Activated CD4-positive, alpha-beta T cell treated with anti-CD3 and anti-CD28 coated beads for 36 hours (primary cell): ENCODE results near the gene TRIM67. TPM values are rescaled to one million over a fixed set of nuclear protein-coding genes. Genes with fewer than 3 reads are reported as not detected.

Experiments
- ATAC-seq: fragments of 200-7000 bp; cut with Tn5 transposase; one replicate; pipeline ENCODE4 v1.10.0; 2021; ENCODE audit warnings: mild to moderate bottlenecking, moderate library complexity
- CTCF ChIA-PET: fragments of 350-600 bp; sonication (Branson Sonifier 250); formaldehyde crosslinking; loops from one replicate; lab custom pipeline; 2021; ENCODE audit warnings: antibody characterized with exemption; lab: Charles Lee
- POLR2A ChIA-PET: fragments of 350-600 bp; sonication (Branson Sonifier 250); formaldehyde crosslinking; loops from one replicate; lab custom pipeline; 2021; ENCODE audit warnings: antibody characterized with exemption, inconsistent platforms; lab: Charles Lee
- DNase-seq: peaks from one replicate; pipeline ENCODE4 v3.0.0-alpha.2; 2020
- H3K27ac Mint-ChIP-seq: one replicate; pipeline ENCODE4 v1.8.0; 2021; ENCODE audit warnings: mixed read lengths
- H3K27me3 Mint-ChIP-seq: one replicate; pipeline ENCODE4 v1.8.0; 2021; ENCODE audit warnings: mixed read lengths
- H3K36me3 Mint-ChIP-seq: one replicate; pipeline ENCODE4 v1.8.0; 2021; ENCODE audit warnings: low read depth, mixed read lengths
- H3K4me1 Mint-ChIP-seq: one replicate; pipeline ENCODE4 v1.8.0; 2021; ENCODE audit warnings: mixed read lengths
- H3K4me3 Mint-ChIP-seq: one replicate; pipeline ENCODE4 v1.8.0; 2021; ENCODE audit warnings: mild to moderate bottlenecking, moderate library complexity, mixed read lengths
- H3K9me3 Mint-ChIP-seq: one replicate; pipeline ENCODE4 v1.8.0; 2021; ENCODE audit warnings: low read depth, mixed read lengths
- intact Hi-C, 2 experiments: fragments of 100-400 bp; cut with DNase I in 1 of 2; cut with micrococcal nuclease in 1 of 2; formaldehyde crosslinking; loops; one replicate each; pipeline versions ENCODE4 v1.14.2 to v1.15.1; 2022 to 2024; cut with DNase I, micrococcal nuclease
- total RNA-seq, 2 experiments: library from RNA; stranded (reverse); gene quantifications; one replicate each; pipeline ENCODE4 v1.2.3, GENCODE V29; 2021

Gene TRIM67
- total RNA-seq, 2 experiments from 2014 or later: not detected

- ChIA-PET CTCF (interaction anchor here (0.6 to 1.3 kb wide), 2 partner anchors 119 to 399 kb away, joined by 3 read pairs; no protein-coding TSS in a partner anchor), POLR2A (interaction anchor here (0.7 kb wide), 1 partner anchor 614 kb away, joined by 4 read pairs; no protein-coding TSS in a partner anchor)
- intact Hi-C loops: no loop called here
- Mint-ChIP-seq H3K27me3 (peaks cover 2% of the 10 kb centered on the region), H3K4me3 (no peak overlapping the region), H3K4me1 (no peaks in the 10 kb centered on the region), H3K36me3 (no peaks in the 10 kb centered on the region), H3K27ac (no peak overlapping the region), H3K9me3 (no peaks in the 10 kb centered on the region)
- ATAC-seq: no peak
- DNase-seq: no peak
Observed at GRCh38 chr1:231196307-231196706, 34.4 kb downstream of the TRIM67 start.

- Mint-ChIP-seq H3K27me3 (no peaks in the 10 kb centered on the region), H3K4me3 (no peak overlapping the region), H3K4me1 (peaks cover 1% of the 10 kb centered on the region), H3K9me3 (no peaks in the 10 kb centered on the region), H3K36me3 (no peaks in the 10 kb centered on the region), H3K27ac (no peak overlapping the region)
- POLR2A ChIA-PET: no interaction called here
- CTCF ChIA-PET: interaction anchor here (0.6 to 1.3 kb wide), 2 partner anchors 118 to 399 kb away, joined by 3 read pairs; no protein-coding TSS in a partner anchor
- ATAC-seq (no peak), DNase-seq (no peak)
- intact Hi-C loops: no loop called here
Observed at GRCh38 chr1:231196728-231197127, 34.9 kb downstream of the TRIM67 start.

- H3K4me1 Mint-ChIP-seq: peaks cover 11% of the 10 kb centered on the region
- H3K4me3 Mint-ChIP-seq: no peak overlapping the region
- ATAC-seq: no peak
- POLR2A ChIA-PET: no interaction called here
- H3K9me3 Mint-ChIP-seq: no peaks in the 10 kb centered on the region
- DNase-seq: no peak
- intact Hi-C loops: no loop called here
- no peak overlapping the region for H3K27ac Mint-ChIP-seq
- CTCF ChIA-PET: interaction anchor here (0.6 to 0.7 kb wide), 2 partner anchors 348 to 589 kb away, joined by 3 read pairs; no protein-coding TSS in a partner anchor
- peaks cover 2% of the 10 kb centered on the region for H3K27me3 Mint-ChIP-seq
- H3K36me3 Mint-ChIP-seq: no peaks in the 10 kb centered on the region
Observed at GRCh38 chr1:231199868-231200267, 38.0 kb downstream of the TRIM67 start.

- no peak overlapping the region for H3K4me3 Mint-ChIP-seq
Observed at GRCh38 chr1:231200388-231201031, 38.7 kb downstream of the TRIM67 start.

GRCh38 chr1:231201375-231201978, 39.6 kb downstream of the TRIM67 start:
- Mint-ChIP-seq H3K27me3 (peaks cover 2% of the 10 kb centered on the region), H3K9me3 (no peaks in the 10 kb centered on the region), H3K4me1 (peaks cover 11% of the 10 kb centered on the region), H3K36me3 (no peaks in the 10 kb centered on the region), H3K27ac (no peak overlapping the region), H3K4me3 (no peak overlapping the region)
- POLR2A ChIA-PET: no interaction called here
- DNase-seq (no peak), ATAC-seq (no peak)
- CTCF ChIA-PET: no interaction called here
- intact Hi-C loops: no loop called here

More at GRCh38 chr1:231200388-231201031, 38.7 kb downstream of the TRIM67 start:
- Mint-ChIP-seq H3K9me3 (no peaks in the 10 kb centered on the region), H3K4me1 (peaks cover 11% of the 10 kb centered on the region), H3K27me3 (peaks cover 2% of the 10 kb centered on the region), H3K27ac (no peak overlapping the region), H3K36me3 (no peaks in the 10 kb centered on the region)
- ATAC-seq: no peak
- DNase-seq: no peak
- CTCF ChIA-PET: interaction anchor here (0.6 to 0.7 kb wide), 2 partner anchors 347 to 590 kb away, joined by 3 read pairs; no protein-coding TSS in a partner anchor
- intact Hi-C loops: no loop called here
- POLR2A ChIA-PET: no interaction called here

- ATAC-seq (no peak), DNase-seq (no peak)
- POLR2A ChIA-PET: no interaction called here
- no peak overlapping the region for H3K27ac Mint-ChIP-seq
- H3K4me1 Mint-ChIP-seq: peaks cover 11% of the 10 kb centered on the region
- H3K9me3 Mint-ChIP-seq: no peaks in the 10 kb centered on the region
- intact Hi-C loops: no loop called here
- H3K36me3 Mint-ChIP-seq: no peaks in the 10 kb centered on the region
- CTCF ChIA-PET: no interaction called here
- peaks cover 2% of the 10 kb centered on the region for H3K27me3 Mint-ChIP-seq
- no peak overlapping the region for H3K4me3 Mint-ChIP-seq
Observed at GRCh38 chr1:231201979-231202633, 40.2 kb downstream of the TRIM67 start.

- DNase-seq (no peak), ATAC-seq (no peak)
- Mint-ChIP-seq H3K36me3 (no peaks in the 10 kb centered on the region), H3K27ac (no peak overlapping the region), H3K27me3 (peaks cover 2% of the 10 kb centered on the region), H3K4me3 (no peak overlapping the region), H3K9me3 (no peaks in the 10 kb centered on the region), H3K4me1 (peaks cover 11% of the 10 kb centered on the region)
- ChIA-PET POLR2A (no interaction called here), CTCF (interaction anchor here (0.6 kb wide), 1 partner anchor 14 kb away, joined by 3 read pairs; no protein-coding TSS in a partner anchor)
- intact Hi-C loops: no loop called here
Observed at GRCh38 chr1:231203259-231204057, 41.6 kb downstream of the TRIM67 start.

- CTCF ChIA-PET: interaction anchor here (0.6 to 1.4 kb wide), 3 partner anchors 9 to 291 kb away, joined by 3 to 5 read pairs (median 5); no protein-coding TSS in a partner anchor
- Mint-ChIP-seq H3K36me3 (no peaks in the 10 kb centered on the region), H3K4me3 (no peak overlapping the region), H3K27me3 (peaks cover 2% of the 10 kb centered on the region), H3K9me3 (no peaks in the 10 kb centered on the region), H3K4me1 (peaks cover 11% of the 10 kb centered on the region), H3K27ac (no peak overlapping the region)
- DNase-seq (no peak), ATAC-seq (no peak)
- intact Hi-C loops: no loop called here
- POLR2A ChIA-PET: no interaction called here
Observed at GRCh38 chr1:231206856-231207255, 45.0 kb downstream of the TRIM67 start.

- CTCF ChIA-PET: interaction anchor here (0.6 kb wide), 1 partner anchor 8 kb away, joined by 3 read pairs; no protein-coding TSS in a partner anchor
Observed at GRCh38 chr1:231207437-231207836, 45.6 kb downstream of the TRIM67 start.

GRCh38 chr1:231208980-231209379, 47.1 kb downstream of the TRIM67 start:
- Mint-ChIP-seq H3K4me3 (no peak overlapping the region), H3K9me3 (no peaks in the 10 kb centered on the region), H3K27ac (no peak overlapping the region), H3K27me3 (peaks cover 2% of the 10 kb centered on the region), H3K36me3 (no peaks in the 10 kb centered on the region), H3K4me1 (peaks cover 5% of the 10 kb centered on the region)
- DNase-seq (no peak), ATAC-seq (no peak)
- intact Hi-C loops: no loop called here
- ChIA-PET CTCF (no interaction called here), POLR2A (no interaction called here)

More at GRCh38 chr1:231207437-231207836, 45.6 kb downstream of the TRIM67 start:
- H3K36me3 Mint-ChIP-seq: no peaks in the 10 kb centered on the region
- H3K4me3 Mint-ChIP-seq: no peak overlapping the region
- H3K9me3 Mint-ChIP-seq: no peaks in the 10 kb centered on the region
- POLR2A ChIA-PET: no interaction called here
- DNase-seq: no peak
- intact Hi-C loops: no loop called here
- peaks cover 2% of the 10 kb centered on the region for H3K27me3 Mint-ChIP-seq
- H3K4me1 Mint-ChIP-seq: peaks cover 7% of the 10 kb centered on the region
- ATAC-seq: no peak
- no peak overlapping the region for H3K27ac Mint-ChIP-seq

GRCh38 chr1:231209531-231209930, 47.7 kb downstream of the TRIM67 start:
- CTCF ChIA-PET: interaction anchor here (0.7 to 1.3 kb wide), 3 partner anchors 27 to 571 kb away, joined by 3 to 5 read pairs (median 3); no protein-coding TSS in a partner anchor
- no peak overlapping the region for H3K27ac Mint-ChIP-seq
- POLR2A ChIA-PET: no interaction called here
- peaks cover 2% of the 10 kb centered on the region for H3K27me3 Mint-ChIP-seq
- H3K36me3 Mint-ChIP-seq: no peaks in the 10 kb centered on the region
- no peak for DNase-seq
- H3K4me1 Mint-ChIP-seq: peaks cover 5% of the 10 kb centered on the region
- no peak overlapping the region for H3K4me3 Mint-ChIP-seq
- intact Hi-C loops: no loop called here
- H3K9me3 Mint-ChIP-seq: no peaks in the 10 kb centered on the region
- ATAC-seq: no peak
